ENCODE data around the gene ELMO1.

- TF ChIP-seq, protein P1, sequence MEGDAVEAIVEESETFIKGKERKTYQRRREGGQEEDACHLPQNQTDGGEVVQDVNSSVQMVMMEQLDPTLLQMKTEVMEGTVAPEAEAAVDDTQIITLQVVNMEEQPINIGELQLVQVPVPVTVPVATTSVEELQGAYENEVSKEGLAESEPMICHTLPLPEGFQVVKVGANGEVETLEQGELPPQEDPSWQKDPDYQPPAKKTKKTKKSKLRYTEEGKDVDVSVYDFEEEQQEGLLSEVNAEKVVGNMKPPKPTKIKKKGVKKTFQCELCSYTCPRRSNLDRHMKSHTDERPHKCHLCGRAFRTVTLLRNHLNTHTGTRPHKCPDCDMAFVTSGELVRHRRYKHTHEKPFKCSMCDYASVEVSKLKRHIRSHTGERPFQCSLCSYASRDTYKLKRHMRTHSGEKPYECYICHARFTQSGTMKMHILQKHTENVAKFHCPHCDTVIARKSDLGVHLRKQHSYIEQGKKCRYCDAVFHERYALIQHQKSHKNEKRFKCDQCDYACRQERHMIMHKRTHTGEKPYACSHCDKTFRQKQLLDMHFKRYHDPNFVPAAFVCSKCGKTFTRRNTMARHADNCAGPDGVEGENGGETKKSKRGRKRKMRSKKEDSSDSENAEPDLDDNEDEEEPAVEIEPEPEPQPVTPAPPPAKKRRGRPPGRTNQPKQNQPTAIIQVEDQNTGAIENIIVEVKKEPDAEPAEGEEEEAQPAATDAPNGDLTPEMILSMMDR (IDR thresholded peaks at IDR 0.05; ENCODE audit: low read depth, low read length): no peak
- TF ChIP-seq POLR2A (IDR thresholded peaks at IDR 0.05; ENCODE audit: extremely low read depth, insufficient read length): no peak
- TF ChIP-seq, protein P2, sequence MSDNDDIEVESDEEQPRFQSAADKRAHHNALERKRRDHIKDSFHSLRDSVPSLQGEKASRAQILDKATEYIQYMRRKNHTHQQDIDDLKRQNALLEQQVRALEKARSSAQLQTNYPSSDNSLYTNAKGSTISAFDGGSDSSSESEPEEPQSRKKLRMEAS (IDR thresholded peaks at IDR 0.05; ENCODE audit: low read depth, low read length): no peak
Observed at GRCh38 chr7:36995776-36996175, 452.9 kb downstream of the ELMO1 start.

Data from NB4 (cell line).